Measurements from ENCODE around the gene ANGPTL4.
A peak's percentile ranks its signal among the peaks of the same experiment; 100 is the strongest.
"Not testable (repeated sequence)": the region's sequence is repeated elsewhere in the genome, so short reads cannot be mapped to it uniquely, and the experiment has no call there.

ANGPTL4 gene

GRCh38 chr19:8342316-8342683 is 21.7 kb upstream of the ANGPTL4 start:
- Histone ChIP-seq H3K27me3 (ENCODE audit: low read length) (no peaks in the 10 kb centered on the region), H3K9me3 (ENCODE audit: insufficient read depth, low read length) (no peaks in the 10 kb centered on the region), H3K4me2 (ENCODE audit: low read depth, low read length, poor library complexity, severe bottlenecking) (no peak overlapping the region), H3K4me3 (ENCODE audit: insufficient read depth, low read length, poor library complexity, severe bottlenecking) (no peak overlapping the region), H2AFZ (ENCODE audit: low read depth, low read length, severe bottlenecking) (no peak overlapping the region), H3F3A (ENCODE audit: insufficient read depth) (no peaks in the 10 kb centered on the region), H3K36me3 (ENCODE audit: low read length) (no peaks in the 10 kb centered on the region), H3K9ac (ENCODE audit: low read length) (no peak overlapping the region), H4K20me1 (ENCODE audit: low read depth, low read length) (no peaks in the 10 kb centered on the region), H3K9me2 (replicated peaks; ENCODE audit: insufficient read depth, low read length) (no peaks in the 10 kb centered on the region), H3K79me2 (ENCODE audit: insufficient read depth, low read length) (no peaks in the 10 kb centered on the region), H3K27ac (ENCODE audit: low read depth, low read length) (no peak overlapping the region)
- TF ChIP-seq EZH2phosphoT487 (conservative IDR thresholded peaks at IDR 0.05; ENCODE audit: low read length) (no peak), CTCF (IDR thresholded peaks at IDR 0.05; ENCODE audit: insufficient read depth, low read length, poor library complexity, severe bottlenecking) (no peak)

GRCh38 chr19:8342684-8343482 is 21.1 kb upstream of the ANGPTL4 start, which contains the start of gene KANK3:
KANK3 (minus strand) TSS chr19:8343262; CDS start chr19:8337828, 5,434 bp downstream.
- Histone ChIP-seq H3K9me2 (replicated peaks; ENCODE audit: insufficient read depth, low read length) (no peaks in the 10 kb centered on the region), H3K27me3 (ENCODE audit: low read length) (no peaks in the 10 kb centered on the region), H3F3A (ENCODE audit: insufficient read depth) (no peaks in the 10 kb centered on the region), H4K20me1 (ENCODE audit: low read depth, low read length) (no peaks in the 10 kb centered on the region), H3K4me2 (ENCODE audit: low read depth, low read length, poor library complexity, severe bottlenecking) (peak within 1 kb of the TSS; percentile 37), H3K27ac (ENCODE audit: low read depth, low read length) (no peak within 1 kb of the TSS), H3K4me3 (ENCODE audit: insufficient read depth, low read length, poor library complexity, severe bottlenecking) (peak within 1 kb of the TSS; percentile 39), H3K79me2 (ENCODE audit: insufficient read depth, low read length) (no peaks in the 10 kb centered on the region), H3K36me3 (ENCODE audit: low read length) (no peaks in the 10 kb centered on the region), H3K9me3 (ENCODE audit: insufficient read depth, low read length) (no peaks in the 10 kb centered on the region), H2AFZ (ENCODE audit: low read depth, low read length, severe bottlenecking) (peak within 1 kb of the TSS; percentile 35), H3K9ac (ENCODE audit: low read length) (no peak within 1 kb of the TSS)
- TF ChIP-seq EZH2phosphoT487 (conservative IDR thresholded peaks at IDR 0.05; ENCODE audit: low read length) (no peak), CTCF (IDR thresholded peaks at IDR 0.05; ENCODE audit: insufficient read depth, low read length, poor library complexity, severe bottlenecking) (no peak)

GRCh38 chr19:8343483-8343844 is 20.5 kb upstream of the ANGPTL4 start:
- no peak for TF ChIP-seq CTCF (IDR thresholded peaks at IDR 0.05; ENCODE audit: insufficient read depth, low read length, poor library complexity, severe bottlenecking)
- no peak for TF ChIP-seq EZH2phosphoT487 (conservative IDR thresholded peaks at IDR 0.05; ENCODE audit: low read length)
- no peaks in the 10 kb centered on the region for H3F3A ChIP-seq (ENCODE audit: insufficient read depth)

GRCh38 chr19:8349629-8350372 is 14.2 kb upstream of the ANGPTL4 start:
- not testable (repeated sequence) for H3K27ac ChIP-seq (ENCODE audit: low read depth, low read length); H3K27me3 ChIP-seq (ENCODE audit: low read length); H2AFZ ChIP-seq (ENCODE audit: low read depth, low read length, severe bottlenecking); H3K9me2 ChIP-seq (replicated peaks; ENCODE audit: insufficient read depth, low read length); H3K79me2 ChIP-seq (ENCODE audit: insufficient read depth, low read length); H3K4me2 ChIP-seq (ENCODE audit: low read depth, low read length, poor library complexity, severe bottlenecking); H3K9ac ChIP-seq (ENCODE audit: low read length); H3K9me3 ChIP-seq (ENCODE audit: insufficient read depth, low read length); H3K36me3 ChIP-seq (ENCODE audit: low read length); H3F3A ChIP-seq (ENCODE audit: insufficient read depth); H3K4me3 ChIP-seq (ENCODE audit: insufficient read depth, low read length, poor library complexity, severe bottlenecking); H4K20me1 ChIP-seq (ENCODE audit: low read depth, low read length)

More at GRCh38 chr19:8343483-8343844, 20.5 kb upstream of the ANGPTL4 start:
- H3K9me2 ChIP-seq (replicated peaks; ENCODE audit: insufficient read depth, low read length): no peaks in the 10 kb centered on the region
- H4K20me1 ChIP-seq (ENCODE audit: low read depth, low read length): no peaks in the 10 kb centered on the region
- no peak overlapping the region for H3K9ac ChIP-seq (ENCODE audit: low read length)
- no peaks in the 10 kb centered on the region for H3K27me3 ChIP-seq (ENCODE audit: low read length)
- H3K9me3 ChIP-seq (ENCODE audit: insufficient read depth, low read length): no peaks in the 10 kb centered on the region
- H3K27ac ChIP-seq (ENCODE audit: low read depth, low read length): no peak overlapping the region
- H3K79me2 ChIP-seq (ENCODE audit: insufficient read depth, low read length): no peaks in the 10 kb centered on the region
- H2AFZ ChIP-seq (ENCODE audit: low read depth, low read length, severe bottlenecking): peak overlapping the region; percentile 35
- peak overlapping the region; percentile 37 for H3K4me2 ChIP-seq (ENCODE audit: low read depth, low read length, poor library complexity, severe bottlenecking)
- no peak overlapping the region for H3K4me3 ChIP-seq (ENCODE audit: insufficient read depth, low read length, poor library complexity, severe bottlenecking)
- no peaks in the 10 kb centered on the region for H3K36me3 ChIP-seq (ENCODE audit: low read length)
